GM12878 (cell line): ENCODE measurements around the gene PASK. TPM values are rescaled to one million over a fixed set of nuclear protein-coding genes. Genes with fewer than 3 reads are reported as not detected.

Source experiments
- ASH2L ChIP-seq: fragments of 300-600, 200-600 bp; sonication (generic); IDR thresholded peaks from 2 replicates; pipeline ENCODE4 v1.6.1; 2017; ENCODE audit warnings: low read depth, mild to moderate bottlenecking, borderline replicate concordance
- EP300 ChIP-seq, 2 experiments: fragments of 150-350 bp in 1 of 2; IDR thresholded peaks; 2 replicates each; pipeline ENCODE4 v1.6.1; 2011 to 2012; ENCODE audit warnings: low read depth in 2 of 2, low read length in 2 of 2, borderline replicate concordance in 1 of 2, improper control_type of control experiment in 1 of 2, inconsistent platforms in 1 of 2; ENCODE audit not compliant: control insufficient read depth in 1 of 2
- GATAD2B ChIP-seq: fragments of 450-650 bp; conservative IDR thresholded peaks from 2 replicates; pipeline ENCODE4 v1.6.1; 2017; ENCODE audit warnings: low read depth, mild to moderate bottlenecking, moderate library complexity
- HDAC2 ChIP-seq: fragments of 200-600 bp; sonication (generic); IDR thresholded peaks from 2 replicates; pipeline ENCODE4 v1.6.1; 2017
- HSF1 ChIP-seq: fragments of 150-350 bp; IDR thresholded peaks from 2 replicates; pipeline ENCODE4 v1.6.1; 2014; ENCODE audit warnings: mild to moderate bottlenecking, low read depth, low read length
- IKZF2 ChIP-seq, 2 experiments: fragments of 450-650 bp; IDR thresholded peaks; 2 replicates each; pipeline ENCODE4 v1.6.1; 2017; ENCODE audit warnings: mild to moderate bottlenecking in 2 of 2, moderate library complexity in 2 of 2
- IRF5 ChIP-seq: fragments of 450-650 bp; IDR thresholded peaks from 2 replicates; pipeline ENCODE4 v1.6.1; 2017; ENCODE audit warnings: borderline replicate concordance
- KDM1A ChIP-seq: fragments of 200-600 bp; sonication (generic); IDR thresholded peaks from 2 replicates; pipeline ENCODE4 v1.6.1; 2016; ENCODE audit warnings: borderline replicate concordance
- MEF2A ChIP-seq: IDR thresholded peaks from 2 replicates; pipeline ENCODE4 v1.6.1; 2011; ENCODE audit warnings: low read depth, mild to moderate bottlenecking, low read length, moderate library complexity; ENCODE audit not compliant: insufficient read depth
- MTA2 ChIP-seq: fragments of 450-650 bp; IDR thresholded peaks from 2 replicates; pipeline ENCODE4 v1.6.1; 2016; ENCODE audit warnings: low read depth, mild to moderate bottlenecking, moderate library complexity
- MXI1 ChIP-seq: fragments of 150-350 bp; IDR thresholded peaks from 2 replicates; pipeline ENCODE4 v1.6.1; 2011; ENCODE audit warnings: low read depth, mild to moderate bottlenecking, inconsistent platforms, low read length, improper control_type of control experiment
- MYC ChIP-seq: IDR thresholded peaks from 2 replicates; pipeline ENCODE4 v1.6.1; 2011; ENCODE audit warnings: mild to moderate bottlenecking, low read length, moderate library complexity, inconsistent platforms; ENCODE audit not compliant: insufficient read depth, insufficient replicate concordance, insufficient read length, severe bottlenecking
- NFXL1 ChIP-seq: fragments of 450-650 bp; IDR thresholded peaks from 2 replicates; pipeline ENCODE4 v1.6.1; 2017; ENCODE audit warnings: antibody characterized with exemption, mild to moderate bottlenecking, borderline replicate concordance
- PBX3 ChIP-seq: IDR thresholded peaks from 2 replicates; pipeline ENCODE4 v1.6.1; 2011; ENCODE audit warnings: mild to moderate bottlenecking, low read depth, low read length, moderate library complexity; ENCODE audit not compliant: insufficient replicate concordance
- POLR2A ChIP-seq: IDR thresholded peaks from 2 replicates; pipeline ENCODE4 v1.6.1; 2011; ENCODE audit warnings: low read depth, mild to moderate bottlenecking, low read length
- RB1 ChIP-seq: fragments of 450-650 bp; formaldehyde crosslinking; IDR thresholded peaks from 2 replicates; pipeline ENCODE4 v1.6.1; 2017; ENCODE audit warnings: mild to moderate bottlenecking, borderline replicate concordance
- RCOR1 ChIP-seq: conservative IDR thresholded peaks from 2 replicates; pipeline ENCODE4 v1.6.1; 2012; ENCODE audit warnings: low read depth, low read length, improper control_type of control experiment
- SMAD5 ChIP-seq: IDR thresholded peaks from 2 replicates; pipeline ENCODE4 v1.6.1; 2016; ENCODE audit warnings: antibody characterized with exemption, low read depth
- SMARCA5 ChIP-seq: fragments of 450-650 bp; IDR thresholded peaks from 2 replicates; pipeline ENCODE4 v1.6.1; 2017; ENCODE audit warnings: mild to moderate bottlenecking
- TBL1XR1 ChIP-seq: IDR thresholded peaks from 2 replicates; pipeline ENCODE4 v1.6.1; 2012; ENCODE audit warnings: low read depth, low read length, improper control_type of control experiment
- YY1 ChIP-seq: IDR thresholded peaks from 2 replicates; pipeline ENCODE4 v1.6.1; 2011; ENCODE audit warnings: low read depth, mild to moderate bottlenecking, low read length
- ZNF687 ChIP-seq: fragments of 450-650 bp; IDR thresholded peaks from 2 replicates; pipeline ENCODE4 v1.6.1; 2017; ENCODE audit warnings: mild to moderate bottlenecking, moderate library complexity
- ZZZ3 ChIP-seq: IDR thresholded peaks from 2 replicates; pipeline ENCODE4 v1.6.1; 2011; ENCODE audit warnings: low read depth; ENCODE audit not compliant: control insufficient read depth, insufficient read length
- polyA plus RNA-seq, 11 experiments: library from polyadenylated mRNA; depleted of rRNA in 4 of 11; unstranded in 6 of 11; stranded (reverse) in 5 of 11; fragments of >200 nt; fragmentation: Nextera tagmentation in 4 of 11; fragmentation: Illumina TruSeq in 1 of 11; extraction: Ambion mirVana in 4 of 11; extraction: Trizol in 1 of 11; gene quantifications; 1 replicate in 1 of 11; 2 replicates in 10 of 11; pipeline versions ENCODE4 v1.2.1 to v1.2.3, GENCODE V29; 2011 to 2016; ENCODE audit warnings: inconsistent platforms in 2 of 11, missing spikeins in 2 of 11, low read depth in 1 of 11
- total RNA-seq, 4 experiments: library from RNA; depleted of rRNA in 3 of 4; stranded (reverse); fragments of >200 nt in 3 of 4; fragmentation: Illumina TruSeq in 1 of 4; extraction: Trizol in 1 of 4; gene quantifications; 2 replicates each; pipeline versions ENCODE4 v1.2.1 to v1.2.3, GENCODE V29; 2013 to 2021

PASK gene
- total and polyA plus RNA-seq, 10 of the 15 experiments (the other 5 are each of a cell fraction or from before 2014, with no cell fraction given) = 9.6 to 62.2 (median 28.5) TPM

- TF ChIP-seq IRF5 = no peak
- TF ChIP-seq SMARCA5 = no peak
- TF ChIP-seq NFXL1 = no peak
- no peak for TF ChIP-seq POLR2A
- no peak for TF ChIP-seq MYC
- no peak for TF ChIP-seq ZZZ3
- TF ChIP-seq MXI1 = no peak
- no peak for TF ChIP-seq TBL1XR1
- TF ChIP-seq RCOR1 = no peak
- TF ChIP-seq SMAD5 = no peak
- 0 out of 4 replicates have a peak, but pooled peaks of 1 of the 2 experiments have one; percentile 12 for TF ChIP-seq IKZF2 (IDR thresholded peaks at IDR 0.05)
- TF ChIP-seq KDM1A = no peak
- TF ChIP-seq MEF2A = no peak
- TF ChIP-seq HDAC2 = no peak
- no peak for TF ChIP-seq ASH2L
- TF ChIP-seq HSF1 = no peak
- TF ChIP-seq GATAD2B = no peak
- no peak for TF ChIP-seq RB1
- no peak for TF ChIP-seq YY1
- TF ChIP-seq EP300 (IDR thresholded peaks at IDR 0.05; ENCODE audit: borderline replicate concordance in 1 of 2, control insufficient read depth in 1 of 2, low read depth in 2 of 2, low read length in 2 of 2) = no peak
- no peak for TF ChIP-seq MTA2
- no peak for TF ChIP-seq PBX3
- peak; percentile 48; the same call in 1 of the 2 replicates for TF ChIP-seq ZNF687
These were observed 50.0 kb downstream of the PASK start (continued) for GRCh38 chr2:241099246-241099645.
